Measurements from ENCODE around the gene PP2D1. TPM values are rescaled to one million over a fixed set of nuclear protein-coding genes. Genes with fewer than 3 reads are reported as not detected.
A peak's percentile ranks its signal among the peaks of the same experiment; 100 is the strongest.

PP2D1 gene
- total and polyA plus RNA-seq, 9 of the 15 experiments (the other 6 are each of a cell fraction or from before 2014, with no cell fraction given) = 0.07 to 0.10 TPM; not detected in 7

- TF ChIP-seq, protein P1, sequence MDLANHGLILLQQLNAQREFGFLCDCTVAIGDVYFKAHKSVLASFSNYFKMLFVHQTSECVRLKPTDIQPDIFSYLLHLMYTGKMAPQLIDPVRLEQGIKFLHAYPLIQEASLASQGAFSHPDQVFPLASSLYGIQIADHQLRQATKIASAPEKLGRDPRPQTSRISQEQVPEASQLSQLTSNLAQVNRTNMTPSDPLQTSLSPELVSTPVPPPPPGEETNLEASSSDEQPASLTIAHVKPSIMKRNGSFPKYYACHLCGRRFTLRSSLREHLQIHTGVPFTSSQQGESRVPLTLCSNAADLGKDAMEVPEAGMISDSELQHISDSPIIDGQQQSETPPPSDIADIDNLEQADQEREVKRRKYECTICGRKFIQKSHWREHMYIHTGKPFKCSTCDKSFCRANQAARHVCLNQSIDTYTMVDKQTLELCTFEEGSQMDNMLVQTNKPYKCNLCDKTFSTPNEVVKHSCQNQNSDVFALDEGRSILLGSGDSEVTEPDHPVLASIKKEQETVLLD (IDR thresholded peaks at IDR 0.05) = 0 out of 2 replicates have a peak, but pooled peaks have one; percentile 5
- no peak for TF ChIP-seq ZNF232 (CRISPR knock-in tag; IDR thresholded peaks at IDR 0.05)
- peak; percentile 53 for TF ChIP-seq GABPA (tag; conservative IDR thresholded peaks at IDR 0.05; ENCODE audit: low read depth)
- no peak for TF ChIP-seq ZNF699 (CRISPR knock-in tag; IDR thresholded peaks at IDR 0.05; ENCODE audit: insufficient replicate concordance)
- TF ChIP-seq, protein P2, sequence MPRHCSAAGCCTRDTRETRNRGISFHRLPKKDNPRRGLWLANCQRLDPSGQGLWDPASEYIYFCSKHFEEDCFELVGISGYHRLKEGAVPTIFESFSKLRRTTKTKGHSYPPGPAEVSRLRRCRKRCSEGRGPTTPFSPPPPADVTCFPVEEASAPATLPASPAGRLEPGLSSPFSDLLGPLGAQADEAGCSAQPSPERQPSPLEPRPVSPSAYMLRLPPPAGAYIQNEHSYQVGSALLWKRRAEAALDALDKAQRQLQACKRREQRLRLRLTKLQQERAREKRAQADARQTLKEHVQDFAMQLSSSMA (CRISPR knock-in tag; IDR thresholded peaks at IDR 0.05) = 0 out of 2 replicates have a peak, but pooled peaks have one; percentile 34
- TF ChIP-seq, protein P3, sequence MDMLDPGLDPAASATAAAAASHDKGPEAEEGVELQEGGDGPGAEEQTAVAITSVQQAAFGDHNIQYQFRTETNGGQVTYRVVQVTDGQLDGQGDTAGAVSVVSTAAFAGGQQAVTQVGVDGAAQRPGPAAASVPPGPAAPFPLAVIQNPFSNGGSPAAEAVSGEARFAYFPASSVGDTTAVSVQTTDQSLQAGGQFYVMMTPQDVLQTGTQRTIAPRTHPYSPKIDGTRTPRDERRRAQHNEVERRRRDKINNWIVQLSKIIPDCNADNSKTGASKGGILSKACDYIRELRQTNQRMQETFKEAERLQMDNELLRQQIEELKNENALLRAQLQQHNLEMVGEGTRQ (CRISPR knock-in tag; IDR thresholded peaks at IDR 0.05) = no peak
- no peak for TF ChIP-seq FUS (optimal IDR thresholded peaks at IDR 0.05; ENCODE audit: low read depth, low read length)
- 0 out of 2 replicates have a peak, but pooled peaks have one; percentile 10 for TF ChIP-seq E2F4 (CRISPR knock-in tag; IDR thresholded peaks at IDR 0.05; ENCODE audit: low read depth)
- peak; percentile 10 for TF ChIP-seq POLR2G (IDR thresholded peaks at IDR 0.05; ENCODE audit: low read depth, low read length)
- TF ChIP-seq ZNF24 (IDR thresholded peaks at IDR 0.05) = peak; percentile 7; the same call in 1 of the 2 replicates
- peak; percentile 31; the same call in 1 of the 2 replicates for TF ChIP-seq NCOR1 (IDR thresholded peaks at IDR 0.05)
- no peak for TF ChIP-seq OTX1 (CRISPR knock-in tag; IDR thresholded peaks at IDR 0.05)
- TF ChIP-seq HDAC6 (IDR thresholded peaks at IDR 0.05; ENCODE audit: low read depth, low read length) = no peak
- TF ChIP-seq FIP1L1 (IDR thresholded peaks at IDR 0.05; ENCODE audit: low read depth, low read length, poor library complexity, severe bottlenecking) = no peak
- peak in 1 of 3 experiments; percentile 84; a peak in 2 of 6 replicates for TF ChIP-seq ZBTB11 (CRISPR knock-in tag; IDR thresholded peaks at IDR 0.05)
- TF ChIP-seq CREM (IDR thresholded peaks at IDR 0.05; ENCODE audit: low read depth) = peak; percentile 66
- no peak for TF ChIP-seq ZNF57 (CRISPR knock-in tag; IDR thresholded peaks at IDR 0.05)
- peak; percentile 34; the same call in 1 of the 2 replicates for TF ChIP-seq CTBP1 (IDR thresholded peaks at IDR 0.05; ENCODE audit: borderline replicate concordance)
- TF ChIP-seq ZNF444 (CRISPR knock-in tag; IDR thresholded peaks at IDR 0.05) = peak; percentile 84
- 0 out of 2 replicates have a peak, but pooled peaks have one; percentile 12 for TF ChIP-seq SOX6 (IDR thresholded peaks at IDR 0.05)
Measured at GRCh38 chr3:20040548-20041196, 28.6 kb upstream of the PP2D1 start (continued).

Data from K562 (cell line).